Kidney (tissue), 14 donors: ENCODE measurements around the gene DPYSL3. TPM values are rescaled to one million over a fixed set of nuclear protein-coding genes. Genes with fewer than 3 reads are reported as not detected.

ENCODE experiments used
- DNase-seq, 5 donors: peaks; one replicate each; pipeline ENCODE4 v3.0.0-alpha.2; 2013 to 2020
- FAIRE-seq: peaks from 2 replicates; lab custom pipeline; 2012; peaks lifted over from hg19 to GRCh38; lab: Jason Lieb, UNC
- H3K27ac ChIP-seq, 2 donors: one replicate each; pipeline ENCODE4 v1.7.0; 2013; ENCODE audit warnings: low read depth in 2 of 2, low read length in 2 of 2, inconsistent platforms in 1 of 2
- H3K27me3 ChIP-seq: one replicate; pipeline ENCODE4 v1.7.1; 2013; ENCODE audit warnings: low read length, inconsistent platforms; ENCODE audit not compliant: control insufficient read depth, insufficient read depth
- H3K36me3 ChIP-seq, 3 donors: one replicate each; pipeline versions ENCODE4 v1.7.0 to v1.7.1; 2013; ENCODE audit warnings: low read length in 3 of 3, control low read depth in 1 of 3, inconsistent platforms in 1 of 3; ENCODE audit not compliant: insufficient read depth in 3 of 3, control insufficient read depth in 2 of 3
- H3K4me1 ChIP-seq, 3 donors: one replicate each; pipeline versions ENCODE4 v1.7.0 to v1.7.1; 2013; ENCODE audit warnings: low read length in 3 of 3, inconsistent platforms in 1 of 3, low read depth in 1 of 3; ENCODE audit not compliant: control insufficient read depth in 2 of 3, insufficient read depth in 2 of 3
- H3K4me3 ChIP-seq, 3 donors: one replicate each; pipeline versions ENCODE4 v1.7.0 to v1.8.1; 2013; ENCODE audit warnings: low read length in 3 of 3, control low read depth in 1 of 3, inconsistent platforms in 1 of 3
- H3K9ac ChIP-seq, 3 donors: one replicate each; pipeline versions ENCODE4 v1.7.0 to v1.7.1; 2013; ENCODE audit warnings: low read length in 3 of 3, control low read depth in 1 of 3, inconsistent platforms in 1 of 3
- H3K9me3 ChIP-seq, 3 donors: one replicate each; pipeline versions ENCODE4 v1.7.0 to v1.7.1; 2013; ENCODE audit warnings: low read length in 3 of 3, control low read depth in 1 of 3, inconsistent platforms in 1 of 3; ENCODE audit not compliant: control insufficient read depth in 2 of 3, insufficient read depth in 1 of 3
- intact Hi-C: fragments of 100-400 bp; cut with DNase I; formaldehyde crosslinking; loops from one replicate; pipeline ENCODE4 v1.11.1; 2022
- polyA plus RNA-seq: library from polyadenylated mRNA; stranded (reverse); fragments of 350-450 nt; fragmentation: Illumina TruSeq; extraction: RNeasy Lipid Tissue Mini Kit (QIAGEN cat#74804); gene quantifications from one replicate; pipeline ENCODE4 v1.2.3, GENCODE V29; 2014; ENCODE audit warnings: low read depth, low replicate concordance; ENCODE audit not compliant: insufficient read depth
- total RNA-seq: library from RNA; stranded (reverse); fragmentation: NEBNext Ultra II Directional; extraction: Animal tissue kit (Norgen Biotek cat#: 25700); gene quantifications from one replicate; pipeline ENCODE4 v1.2.1, GENCODE V29; 2021
- TF ChIP-seq, protein P1 (sequence below): IDR thresholded peaks from 3 replicates; pipeline ENCODE4 v1.5.1; 2012; ENCODE audit warnings: mild to moderate bottlenecking, moderate library complexity, borderline replicate concordance; ENCODE audit not compliant: insufficient read depth; ENCODE audit errors: extremely low read depth
- donor health status: control.
- donor health status: control.
- donor health status: control.
- donor health status: control.
- donor health status: control.
- donor health status: DM: yes; HTN: yes; CAD: no.
- donor health status: Normal renal cell carcinoma (clear cell type).

The DPYSL3 gene
- total and polyA plus RNA-seq, 2 donors from 2014 or later = 7.1 to 19.1 TPM

DNA sequence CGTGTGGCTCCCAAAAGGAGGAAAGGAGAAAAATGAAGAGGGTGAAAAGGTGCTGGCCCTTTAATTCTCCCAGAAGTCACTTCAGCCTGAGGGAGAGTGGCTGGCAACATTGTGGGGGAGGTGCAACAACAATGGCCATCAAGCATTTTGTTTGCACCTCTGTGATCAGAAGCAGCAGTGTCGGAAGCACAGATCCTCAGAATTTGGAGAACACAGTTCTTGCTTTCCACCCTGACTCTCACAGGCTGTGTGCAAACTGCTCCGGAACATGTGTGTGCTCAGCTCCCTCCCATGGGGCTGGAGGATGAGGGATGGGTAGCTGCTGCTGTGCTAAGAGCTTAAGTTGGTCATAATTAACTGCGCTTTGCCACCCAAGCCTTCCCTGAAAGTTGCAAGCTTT is 127.1 kb downstream of the DPYSL3 start:
- H3K27ac ChIP-seq = no peak overlapping the region
- no peak overlapping the region for H3K4me3 ChIP-seq
- TF ChIP-seq, protein P1, sequence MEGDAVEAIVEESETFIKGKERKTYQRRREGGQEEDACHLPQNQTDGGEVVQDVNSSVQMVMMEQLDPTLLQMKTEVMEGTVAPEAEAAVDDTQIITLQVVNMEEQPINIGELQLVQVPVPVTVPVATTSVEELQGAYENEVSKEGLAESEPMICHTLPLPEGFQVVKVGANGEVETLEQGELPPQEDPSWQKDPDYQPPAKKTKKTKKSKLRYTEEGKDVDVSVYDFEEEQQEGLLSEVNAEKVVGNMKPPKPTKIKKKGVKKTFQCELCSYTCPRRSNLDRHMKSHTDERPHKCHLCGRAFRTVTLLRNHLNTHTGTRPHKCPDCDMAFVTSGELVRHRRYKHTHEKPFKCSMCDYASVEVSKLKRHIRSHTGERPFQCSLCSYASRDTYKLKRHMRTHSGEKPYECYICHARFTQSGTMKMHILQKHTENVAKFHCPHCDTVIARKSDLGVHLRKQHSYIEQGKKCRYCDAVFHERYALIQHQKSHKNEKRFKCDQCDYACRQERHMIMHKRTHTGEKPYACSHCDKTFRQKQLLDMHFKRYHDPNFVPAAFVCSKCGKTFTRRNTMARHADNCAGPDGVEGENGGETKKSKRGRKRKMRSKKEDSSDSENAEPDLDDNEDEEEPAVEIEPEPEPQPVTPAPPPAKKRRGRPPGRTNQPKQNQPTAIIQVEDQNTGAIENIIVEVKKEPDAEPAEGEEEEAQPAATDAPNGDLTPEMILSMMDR = no peak
- DNase-seq (no peak), FAIRE-seq (no peak)
- peaks cover 0 to 6% (median 0%) of the 10 kb centered on the region in 3 donors for H3K9me3 ChIP-seq
- H3K36me3 ChIP-seq = no peaks in the 10 kb centered on the region
- no peak overlapping the region for H3K9ac ChIP-seq
- H3K27me3 ChIP-seq = no peaks in the 10 kb centered on the region
- intact Hi-C loops = no loop called here
- H3K4me1 ChIP-seq = no peaks in the 10 kb centered on the region

DNA sequence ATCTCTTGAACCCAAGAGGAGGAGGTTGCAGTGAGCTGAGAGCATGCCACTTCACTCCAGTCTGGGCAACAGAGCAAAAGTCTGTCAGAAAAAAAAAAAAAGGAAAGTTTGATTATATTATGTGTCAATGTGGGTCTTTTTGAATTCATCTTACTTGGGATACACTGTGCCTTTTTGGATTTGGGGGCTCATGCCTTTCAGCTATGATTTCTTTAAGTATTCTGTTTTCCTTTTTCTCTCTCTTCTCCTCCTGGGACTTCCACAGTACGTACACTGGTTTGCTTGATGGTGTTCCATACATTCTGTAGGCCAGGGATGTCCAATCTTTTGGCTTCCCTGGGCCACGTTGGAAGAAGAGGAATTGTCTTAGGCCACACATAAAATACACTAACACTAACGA is 128.3 kb downstream of the DPYSL3 start:
- no peak overlapping the region for H3K27ac ChIP-seq
- H3K36me3 ChIP-seq = no peaks in the 10 kb centered on the region
- H3K4me1 ChIP-seq = no peaks in the 10 kb centered on the region
- H3K9ac ChIP-seq = no peak overlapping the region
- no peak overlapping the region for H3K4me3 ChIP-seq
- H3K27me3 ChIP-seq = no peaks in the 10 kb centered on the region
- intact Hi-C loops = no loop called here
- no peak for FAIRE-seq
- peaks cover 0 to 6% (median 0%) of the 10 kb centered on the region in 3 donors for H3K9me3 ChIP-seq
- TF ChIP-seq, protein P1 = no peak
- DNase-seq = no peak

DNA sequence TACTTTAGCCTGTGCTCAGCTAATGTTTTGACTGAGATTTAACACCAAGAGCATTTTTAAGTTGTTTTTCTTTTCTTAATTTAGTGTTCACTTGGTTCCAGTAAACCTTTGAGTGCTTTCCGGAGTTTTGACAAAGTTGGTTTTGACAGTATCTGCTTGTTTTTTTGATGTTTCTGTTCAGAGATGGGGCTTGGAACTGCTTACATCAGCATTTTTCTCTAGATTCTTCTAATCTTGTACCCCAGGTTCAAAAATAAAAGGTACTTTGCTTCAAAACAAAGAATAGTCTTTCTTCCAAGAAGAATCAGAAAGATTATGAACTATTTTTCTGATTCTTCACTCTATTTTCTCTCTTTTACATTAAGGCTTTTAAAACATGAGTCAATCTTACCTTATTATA is 132.2 kb downstream of the DPYSL3 start:
- no peaks in the 10 kb centered on the region for H3K27me3 ChIP-seq
- H3K9me3 ChIP-seq = peaks cover 0 to 6% (median 0%) of the 10 kb centered on the region in 3 donors
- FAIRE-seq (no peak), DNase-seq (no peak)
- no peak overlapping the region for H3K4me3 ChIP-seq
- H3K4me1 ChIP-seq = no peaks in the 10 kb centered on the region
- H3K36me3 ChIP-seq = no peaks in the 10 kb centered on the region
- TF ChIP-seq, protein P1 = no peak
- intact Hi-C loops = loop anchor here (10.0 kb wide), 1 partner anchor 153 kb away; no protein-coding TSS in a partner anchor
- H3K27ac ChIP-seq = no peak overlapping the region
- H3K9ac ChIP-seq = no peak overlapping the region

DNA sequence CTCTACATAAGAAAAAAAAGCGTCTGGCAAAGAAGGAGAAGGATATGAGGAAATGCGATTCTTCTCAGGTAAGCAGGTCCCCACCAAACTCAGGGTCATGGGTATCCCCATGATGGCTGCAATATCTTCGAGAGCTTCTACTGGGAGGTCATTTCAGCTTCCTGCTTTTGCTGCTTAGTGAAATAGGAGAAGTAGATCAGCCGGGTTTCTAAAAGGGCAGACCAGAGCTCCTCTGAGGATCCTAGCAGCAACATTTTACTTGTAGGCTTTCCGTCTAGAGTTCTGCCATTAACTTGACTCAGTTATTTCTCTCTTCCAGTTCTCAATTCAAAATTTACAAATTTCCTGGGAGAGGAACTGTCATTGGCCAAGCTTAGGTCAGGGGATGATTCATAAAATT is 134.7 kb downstream of the DPYSL3 start:
- TF ChIP-seq, protein P1 = no peak
- H3K9me3 ChIP-seq = peaks cover 0 to 6% (median 0%) of the 10 kb centered on the region in 3 donors

More for the DNA sequence above, 134.7 kb downstream of the DPYSL3 start:
- Histone ChIP-seq H3K27me3 (no peaks in the 10 kb centered on the region), H3K4me1 (no peaks in the 10 kb centered on the region), H3K27ac (no peak overlapping the region), H3K9ac (no peak overlapping the region), H3K36me3 (no peaks in the 10 kb centered on the region), H3K4me3 (no peak overlapping the region)
- intact Hi-C loops = loop anchor here (10.0 kb wide), 1 partner anchor 150 kb away; no protein-coding TSS in a partner anchor
- DNase-seq (no peak), FAIRE-seq (no peak)
